Neural cell (in vitro differentiated cells): ENCODE measurements around the gene CLEC16A. TPM values are rescaled to one million over a fixed set of nuclear protein-coding genes. Genes with fewer than 3 reads are reported as not detected.

ENCODE experiments used
- H2AFZ ChIP-seq: fragments of 200-600, 300-800 bp; sonication (generic), shearing (Covaris generic); 2 replicates; pipeline ENCODE4 v1.6.0; 2014; ENCODE audit warnings: low read depth, mild to moderate bottlenecking, antibody characterized with exemption, low read length, moderate library complexity
- H3F3A ChIP-seq: fragments of 200-600 bp; shearing (Covaris generic); 2 replicates; pipeline ENCODE4 v1.6.1; 2016; ENCODE audit warnings: mild to moderate bottlenecking, moderate library complexity, mixed read lengths, antibody characterized with exemption, low read length; ENCODE audit not compliant: insufficient read depth, poor library complexity, severe bottlenecking
- H3K27ac ChIP-seq: fragments of 200-600, 300-800 bp; sonication (generic), shearing (Covaris generic); 2 replicates; pipeline ENCODE4 v1.5.1; 2014; ENCODE audit warnings: mild to moderate bottlenecking, low read length, moderate library complexity
- H3K27me3 ChIP-seq: fragments of 300-800, 200-600 bp; sonication (generic), shearing (Covaris generic); 2 replicates; pipeline ENCODE4 v1.6.0; 2014; ENCODE audit warnings: mild to moderate bottlenecking, low read depth, low read length, moderate library complexity; ENCODE audit not compliant: insufficient read depth
- H3K36me3 ChIP-seq: fragments of 300-800, 200-600 bp; sonication (generic), shearing (Covaris generic); 2 replicates; pipeline ENCODE4 v1.5.1; 2014; ENCODE audit warnings: mild to moderate bottlenecking, antibody characterized with exemption, low read length, moderate library complexity; ENCODE audit not compliant: insufficient read depth
- H3K4me2 ChIP-seq: fragments of 300-800, 200-600 bp; sonication (generic), shearing (Covaris generic); 2 replicates; pipeline ENCODE4 v1.6.0; 2014; ENCODE audit warnings: mild to moderate bottlenecking, low read length
- H3K4me3 ChIP-seq: fragments of 300-800, 200-600 bp; sonication (generic), shearing (Covaris generic); 2 replicates; pipeline ENCODE4 v1.5.1; 2014; ENCODE audit warnings: mild to moderate bottlenecking, low read length, moderate library complexity
- H3K79me2 ChIP-seq: fragments of 200-600 bp; shearing (Covaris generic); replicated peaks from 2 replicates; pipeline ENCODE4 v1.6.0; 2014; ENCODE audit warnings: mild to moderate bottlenecking, low read length, moderate library complexity; ENCODE audit not compliant: insufficient read depth
- H3K9ac ChIP-seq: fragments of 300-800, 200-600 bp; sonication (generic), shearing (Covaris generic); 2 replicates; pipeline ENCODE4 v1.6.1; 2016; ENCODE audit warnings: mild to moderate bottlenecking, low read length, mixed read lengths
- H3K9me2 ChIP-seq: fragments of 200-600 bp; shearing (Covaris generic); 2 replicates; pipeline ENCODE4 v1.6.1; 2016; ENCODE audit warnings: mild to moderate bottlenecking, low read length, mixed read lengths; ENCODE audit not compliant: insufficient read depth
- H3K9me3 ChIP-seq: fragments of 200-600, 300-800 bp; sonication (generic), shearing (Covaris generic); 2 replicates; pipeline ENCODE4 v1.6.1; 2016; ENCODE audit warnings: mild to moderate bottlenecking, mixed run types, low read length, moderate library complexity, mixed read lengths
- H4K20me1 ChIP-seq: fragments of 200-600 bp; shearing (Covaris generic); 2 replicates; pipeline ENCODE4 v1.6.1; 2016; ENCODE audit warnings: mild to moderate bottlenecking, mixed run types; ENCODE audit not compliant: insufficient read depth
- CTCF ChIP-seq: fragments of 450-650 bp; IDR thresholded peaks from 2 replicates; pipeline ENCODE4 v1.5.1; 2014; ENCODE audit warnings: antibody characterized with exemption, mild to moderate bottlenecking, moderate library complexity; ENCODE audit not compliant: poor library complexity, severe bottlenecking
- EP300 ChIP-seq: fragments of 450-650 bp; conservative IDR thresholded peaks from 2 replicates; pipeline ENCODE4 v1.6.1; 2014; ENCODE audit warnings: antibody characterized with exemption, mild to moderate bottlenecking, moderate library complexity; ENCODE audit not compliant: poor library complexity, severe bottlenecking
- EZH2 ChIP-seq: fragments of 200-600, 300-800 bp; shearing (Covaris generic), sonication (generic); IDR thresholded peaks from 2 replicates; pipeline ENCODE4 v1.6.1; 2014; ENCODE audit warnings: antibody characterized with exemption, low read length, borderline replicate concordance, mild to moderate bottlenecking; ENCODE audit not compliant: insufficient read depth, poor library complexity, severe bottlenecking
- MXI1 ChIP-seq: fragments of 450-650 bp; conservative IDR thresholded peaks from 2 replicates; pipeline ENCODE4 v1.6.1; 2014; ENCODE audit warnings: antibody characterized with exemption, mild to moderate bottlenecking; ENCODE audit not compliant: poor library complexity, severe bottlenecking
- POLR2AphosphoS5 ChIP-seq: IDR thresholded peaks from 2 replicates; pipeline ENCODE4 v1.6.1; 2012
- RAD21 ChIP-seq: fragments of 450-650 bp; conservative IDR thresholded peaks from 2 replicates; pipeline ENCODE4 v1.6.1; 2014; ENCODE audit warnings: antibody characterized with exemption, mild to moderate bottlenecking, moderate library complexity
- REST ChIP-seq: IDR thresholded peaks from 2 replicates; pipeline ENCODE4 v1.6.1; 2012; ENCODE audit warnings: borderline replicate concordance
- SMC3 ChIP-seq: fragments of 450-650 bp; conservative IDR thresholded peaks from 2 replicates; pipeline ENCODE4 v1.6.1; 2014; ENCODE audit warnings: antibody characterized with exemption, mild to moderate bottlenecking, moderate library complexity; ENCODE audit not compliant: poor library complexity
- TAF1 ChIP-seq: IDR thresholded peaks from 2 replicates; pipeline ENCODE4 v1.6.1; 2012; ENCODE audit warnings: low read depth
- polyA plus RNA-seq: library from polyadenylated mRNA; depleted of rRNA; stranded (reverse); fragments of >200 nt; gene quantifications from 2 replicates; pipeline ENCODE4 v1.2.3, GENCODE V29; 2014

CLEC16A gene
- polyA plus RNA-seq, 1 donor from 2014 or later: 11.1 TPM

GRCh38 chr16:10983159-10983558 is 38.8 kb downstream of the CLEC16A start:
- no peaks in the 10 kb centered on the region for H3F3A ChIP-seq
- no peak for TF ChIP-seq REST
- no peak for TF ChIP-seq TAF1
- no peak for TF ChIP-seq SMC3
- no peak for TF ChIP-seq EP300
- TF ChIP-seq POLR2AphosphoS5: no peak
- TF ChIP-seq CTCF: no peak
- TF ChIP-seq MXI1: no peak
- no peak for TF ChIP-seq EZH2
- no peak for TF ChIP-seq RAD21
- H3K9me2 ChIP-seq: no peaks in the 10 kb centered on the region
- H3K79me2 ChIP-seq: no peaks in the 10 kb centered on the region
- H3K27me3 ChIP-seq: no peaks in the 10 kb centered on the region
- no peak overlapping the region for H3K4me2 ChIP-seq
- no peak overlapping the region for H2AFZ ChIP-seq
- H3K4me3 ChIP-seq: no peak overlapping the region
- no peak overlapping the region for H3K9ac ChIP-seq
- no peaks in the 10 kb centered on the region for H4K20me1 ChIP-seq
- H3K9me3 ChIP-seq: no peaks in the 10 kb centered on the region
- H3K36me3 ChIP-seq: peaks cover 7% of the 10 kb centered on the region
- H3K27ac ChIP-seq: no peak overlapping the region

- no peak overlapping the region for H3K4me3 ChIP-seq
- no peaks in the 10 kb centered on the region for H3K9me2 ChIP-seq
- no peak overlapping the region for H3K27ac ChIP-seq
- H3K79me2 ChIP-seq: no peaks in the 10 kb centered on the region
- H3K27me3 ChIP-seq: no peaks in the 10 kb centered on the region
- no peak overlapping the region for H3K4me2 ChIP-seq
- no peak overlapping the region for H3K9ac ChIP-seq
- no peaks in the 10 kb centered on the region for H3K9me3 ChIP-seq
- H3F3A ChIP-seq: no peaks in the 10 kb centered on the region
- no peak overlapping the region for H2AFZ ChIP-seq
- no peaks in the 10 kb centered on the region for H4K20me1 ChIP-seq
- TF ChIP-seq EZH2 (no peak), SMC3 (no peak), REST (no peak), CTCF (no peak), POLR2AphosphoS5 (no peak), EP300 (no peak), MXI1 (no peak), RAD21 (no peak)
- H3K36me3 ChIP-seq: peaks cover 7% of the 10 kb centered on the region
Observed at GRCh38 chr16:10984509-10984908, 40.1 kb downstream of the CLEC16A start.
